ENCODE data around the gene AKT2. TPM values are rescaled to one million over a fixed set of nuclear protein-coding genes. Genes with fewer than 3 reads are reported as not detected.

AKT2 gene
- polyA plus RNA-seq, 10 donors, result 136 to 204 (median 166) TPM

- no peak for DNase-seq
These were observed 30.3 kb downstream of the AKT2 start for GRCh38 chr19:40254714-40255418.

- DNase-seq, result no peak
These were observed 31.5 kb downstream of the AKT2 start for GRCh38 chr19:40253611-40254092.

GRCh38 chr19:40252395-40252794, 32.8 kb downstream of the AKT2 start:
- no peak for DNase-seq

- DNase-seq, result no peak
These were observed 33.2 kb downstream of the AKT2 start for GRCh38 chr19:40251991-40252390.

- no peak for DNase-seq
These were observed 33.9 kb downstream of the AKT2 start for GRCh38 chr19:40251244-40251643.

- no peak for DNase-seq
These were observed 35.4 kb downstream of the AKT2 start for GRCh38 chr19:40249781-40250180.

- DNase-seq, result no peak
These were observed 35.9 kb downstream of the AKT2 start for GRCh38 chr19:40249201-40249600.

GRCh38 chr19:40247735-40248262, 37.3 kb downstream of the AKT2 start:
- no peak for DNase-seq

GRCh38 chr19:40247178-40247577, 38.0 kb downstream of the AKT2 start:
- no peak for DNase-seq

GRCh38 chr19:40246292-40247073, 38.7 kb downstream of the AKT2 start:
- DNase-seq, result no peak

GRCh38 chr19:40245506-40246128, 39.5 kb downstream of the AKT2 start:
- no peak for DNase-seq

- DNase-seq, result no peak
These were observed 40.4 kb downstream of the AKT2 start for GRCh38 chr19:40244579-40245317.

GRCh38 chr19:40243181-40243580, 42.0 kb downstream of the AKT2 start:
- no peak for DNase-seq

GRCh38 chr19:40242480-40242879, 42.7 kb downstream of the AKT2 start:
- no peak for DNase-seq

GRCh38 chr19:40241809-40242384, 43.2 kb downstream of the AKT2 start:
- peak in 2 of 3 donors; percentile 45 to 67 for DNase-seq

GRCh38 chr19:40241125-40241808, 43.9 kb downstream of the AKT2 start:
- DNase-seq, result no peak

GRCh38 chr19:40240332-40240731, 44.8 kb downstream of the AKT2 start:
- DNase-seq, result no peak

GRCh38 chr19:40239415-40240226, 45.5 kb downstream of the AKT2 start:
- DNase-seq, result no peak

GRCh38 chr19:40238775-40239174, 46.4 kb downstream of the AKT2 start:
- no peak for DNase-seq

- DNase-seq, result no peak
These were observed 47.4 kb downstream of the AKT2 start for GRCh38 chr19:40237791-40238190.

All from muscle of back (tissue), 11 donors.